HAP-1 (cell line): Measurements from ENCODE around the gene TCF3.
A peak's percentile ranks its signal among the peaks of the same experiment; 100 is the strongest.

Source experiments
- DNase-seq, 2 experiments: peaks; one replicate each; pipeline ENCODE4 v3.0.0-alpha.2; 2016 to 2020; ENCODE audit warnings: low spot score in 2 of 2
- H3K27me3 ChIP-seq: fragments of 250-450 bp; sonication (Bioruptor Pico); 2 replicates; pipeline ENCODE4 v1.5.1; 2020; ENCODE audit warnings: low read depth, mild to moderate bottlenecking, moderate library complexity
- H3K36me3 ChIP-seq: fragments of 250-450 bp; sonication (Bioruptor Pico); replicated peaks from 2 replicates; pipeline ENCODE4 v1.5.1; 2020; ENCODE audit warnings: mild to moderate bottlenecking
- H3K4me1 ChIP-seq: fragments of 250-450 bp; sonication (Bioruptor Pico); 2 replicates; pipeline ENCODE4 v1.5.1; 2020; ENCODE audit warnings: mild to moderate bottlenecking
- H3K4me3 ChIP-seq: fragments of 250-450 bp; sonication (Bioruptor Pico); 2 replicates; pipeline ENCODE4 v1.5.1; 2020; ENCODE audit warnings: mild to moderate bottlenecking, moderate library complexity
- H3K9me3 ChIP-seq: fragments of 250-450 bp; sonication (Bioruptor Pico); 2 replicates; pipeline ENCODE4 v1.5.1; 2020; ENCODE audit warnings: mild to moderate bottlenecking, moderate library complexity
- in situ Hi-C: fragments of 300-500 bp; cut with MboI; formaldehyde crosslinking; loops from 3 replicates; pipeline ENCODE4 v1.14.3; 2020; ENCODE audit warnings: low sequenced_read_pairs, inconsistent platforms, mixed read lengths

TCF3 gene

GRCh38 chr19:1622007-1622406 lies 30.4 kb downstream of the TCF3 start:
- DNase-seq: no peak
- Histone ChIP-seq H3K4me3 (no peak overlapping the region), H3K36me3 (peaks cover 68% of the 10 kb centered on the region), H3K4me1 (no peaks in the 10 kb centered on the region), H3K9me3 (no peaks in the 10 kb centered on the region), H3K27me3 (no peaks in the 10 kb centered on the region)
- in situ Hi-C loops: no loop called here

GRCh38 chr19:1621574-1621973 lies 30.8 kb downstream of the TCF3 start:
- Histone ChIP-seq H3K27me3 (no peaks in the 10 kb centered on the region), H3K9me3 (no peaks in the 10 kb centered on the region), H3K4me3 (no peak overlapping the region), H3K36me3 (peaks cover 73% of the 10 kb centered on the region), H3K4me1 (no peaks in the 10 kb centered on the region)
- DNase-seq: no peak
- in situ Hi-C loops: no loop called here

GRCh38 chr19:1621021-1621420 lies 31.4 kb downstream of the TCF3 start:
- Histone ChIP-seq H3K9me3 (no peaks in the 10 kb centered on the region), H3K36me3 (peaks cover 75% of the 10 kb centered on the region), H3K4me3 (no peak overlapping the region), H3K27me3 (no peaks in the 10 kb centered on the region), H3K4me1 (no peaks in the 10 kb centered on the region)
- in situ Hi-C loops: no loop called here
- DNase-seq: no peak

GRCh38 chr19:1620502-1620901 lies 31.9 kb downstream of the TCF3 start:
- in situ Hi-C loops: no loop called here
- Histone ChIP-seq H3K9me3 (no peaks in the 10 kb centered on the region), H3K36me3 (peaks cover 75% of the 10 kb centered on the region), H3K4me1 (no peaks in the 10 kb centered on the region), H3K27me3 (no peaks in the 10 kb centered on the region), H3K4me3 (no peak overlapping the region)
- no peak for DNase-seq

GRCh38 chr19:1619703-1620102 lies 32.7 kb downstream of the TCF3 start:
- in situ Hi-C loops: no loop called here
- DNase-seq: no peak

GRCh38 chr19:1619094-1619439 lies 33.3 kb downstream of the TCF3 start:
- in situ Hi-C loops: no loop called here
- H3K4me1 ChIP-seq: no peaks in the 10 kb centered on the region
- no peak for DNase-seq

More at GRCh38 chr19:1619703-1620102, 32.7 kb downstream of the TCF3 start:
- peaks cover 75% of the 10 kb centered on the region for H3K36me3 ChIP-seq
- no peaks in the 10 kb centered on the region for H3K4me1 ChIP-seq
- no peak overlapping the region for H3K4me3 ChIP-seq
- no peaks in the 10 kb centered on the region for H3K9me3 ChIP-seq
- H3K27me3 ChIP-seq: no peaks in the 10 kb centered on the region

GRCh38 chr19:1618157-1619093 lies 34.0 kb downstream of the TCF3 start:
- Histone ChIP-seq H3K27me3 (no peaks in the 10 kb centered on the region), H3K4me3 (no peak overlapping the region), H3K4me1 (no peaks in the 10 kb centered on the region), H3K9me3 (no peaks in the 10 kb centered on the region), H3K36me3 (peaks cover 76% of the 10 kb centered on the region)
- DNase-seq: peak in 1 of 2 experiments; percentile 64
- in situ Hi-C loops: no loop called here

More at GRCh38 chr19:1619094-1619439, 33.3 kb downstream of the TCF3 start:
- Histone ChIP-seq H3K36me3 (peaks cover 76% of the 10 kb centered on the region), H3K27me3 (no peaks in the 10 kb centered on the region), H3K4me3 (no peak overlapping the region), H3K9me3 (no peaks in the 10 kb centered on the region)

GRCh38 chr19:1616875-1617274 lies 35.5 kb downstream of the TCF3 start:
- Histone ChIP-seq H3K27me3 (no peaks in the 10 kb centered on the region), H3K4me3 (no peak overlapping the region), H3K4me1 (no peaks in the 10 kb centered on the region), H3K9me3 (no peaks in the 10 kb centered on the region), H3K36me3 (peaks cover 82% of the 10 kb centered on the region)
- no peak for DNase-seq
- in situ Hi-C loops: no loop called here

GRCh38 chr19:1616396-1616795 lies 36.0 kb downstream of the TCF3 start:
- in situ Hi-C loops: no loop called here
- H3K4me3 ChIP-seq: no peak overlapping the region
- no peak for DNase-seq
- H3K36me3 ChIP-seq: peaks cover 84% of the 10 kb centered on the region
- no peaks in the 10 kb centered on the region for H3K4me1 ChIP-seq
- no peaks in the 10 kb centered on the region for H3K27me3 ChIP-seq
- no peaks in the 10 kb centered on the region for H3K9me3 ChIP-seq

- Histone ChIP-seq H3K36me3 (peaks cover 84% of the 10 kb centered on the region), H3K4me3 (no peak overlapping the region), H3K4me1 (no peaks in the 10 kb centered on the region), H3K9me3 (no peaks in the 10 kb centered on the region), H3K27me3 (no peaks in the 10 kb centered on the region)
- DNase-seq: no peak
- in situ Hi-C loops: no loop called here
Measured at GRCh38 chr19:1615156-1615765, 37.2 kb downstream of the TCF3 start.

GRCh38 chr19:1613808-1614570 lies 38.4 kb downstream of the TCF3 start:
- in situ Hi-C loops: no loop called here
- Histone ChIP-seq H3K4me1 (no peaks in the 10 kb centered on the region), H3K36me3 (peaks cover 83% of the 10 kb centered on the region)

GRCh38 chr19:1613146-1613545 lies 39.3 kb downstream of the TCF3 start:
- no peak for DNase-seq
- in situ Hi-C loops: no loop called here
- Histone ChIP-seq H3K27me3 (no peaks in the 10 kb centered on the region), H3K36me3 (peaks cover 77% of the 10 kb centered on the region), H3K9me3 (no peaks in the 10 kb centered on the region), H3K4me3 (no peak overlapping the region), H3K4me1 (no peaks in the 10 kb centered on the region)

More at GRCh38 chr19:1613808-1614570, 38.4 kb downstream of the TCF3 start:
- Histone ChIP-seq H3K9me3 (no peaks in the 10 kb centered on the region), H3K27me3 (no peaks in the 10 kb centered on the region), H3K4me3 (no peak overlapping the region)
- DNase-seq: no peak

GRCh38 chr19:1612114-1613086 lies 40.0 kb downstream of the TCF3 start:
- peaks cover 69% of the 10 kb centered on the region for H3K36me3 ChIP-seq
- in situ Hi-C loops: no loop called here

More at GRCh38 chr19:1612114-1613086, 40.0 kb downstream of the TCF3 start:
- Histone ChIP-seq H3K4me1 (no peaks in the 10 kb centered on the region), H3K9me3 (no peaks in the 10 kb centered on the region), H3K4me3 (no peak overlapping the region), H3K27me3 (no peaks in the 10 kb centered on the region)
- no peak for DNase-seq
